SK-N-SH treated with all-trans-retinoic acid at 6 μM for 48 hours (cell line): ENCODE results near the gene KATNAL1.

ENCODE experiments used
- ARNTL ChIP-seq: fragments of 450-650 bp; formaldehyde crosslinking; IDR thresholded peaks from 2 replicates; pipeline ENCODE4 v1.5.0; 2020; ENCODE audit warnings: low read depth, mild to moderate bottlenecking, moderate library complexity, borderline replicate concordance
- ESRRG ChIP-seq: fragments of 250-450 bp; sonication (Bioruptor Pico); IDR thresholded peaks from 2 replicates; pipeline ENCODE4 v1.6.1; 2021; ENCODE audit warnings: mild to moderate bottlenecking
- GLIS3 ChIP-seq: fragments of 250-450 bp; sonication (Bioruptor Pico); IDR thresholded peaks from 2 replicates; pipeline ENCODE4 v1.5.0; 2020; ENCODE audit warnings: mild to moderate bottlenecking, moderate library complexity
- ISL1 ChIP-seq: fragments of 250-450 bp; sonication (Bioruptor Pico); IDR thresholded peaks from 2 replicates; pipeline ENCODE4 v2.1.2; 2022; ENCODE audit warnings: mild to moderate bottlenecking, moderate library complexity
- RARB ChIP-seq: fragments of 250-450 bp; sonication (Bioruptor Pico); IDR thresholded peaks from 2 replicates; pipeline ENCODE4 v1.8.0; 2021; ENCODE audit warnings: mild to moderate bottlenecking, moderate library complexity
- TCF4 ChIP-seq: fragments of 250-450 bp; sonication (Bioruptor Pico); IDR thresholded peaks from 2 replicates; pipeline ENCODE4 v1.8.0; 2021; ENCODE audit warnings: mild to moderate bottlenecking, moderate library complexity, borderline replicate concordance
- ZFP30 ChIP-seq: fragments of 450-650 bp; formaldehyde crosslinking; IDR thresholded peaks from 2 replicates; pipeline ENCODE4 v1.5.0; 2022; ENCODE audit warnings: mild to moderate bottlenecking, moderate library complexity
- ZNF565 ChIP-seq: fragments of 450-650 bp; formaldehyde crosslinking; conservative IDR thresholded peaks from 2 replicates; pipeline ENCODE4 v1.5.0; 2020; ENCODE audit warnings: low read depth, mild to moderate bottlenecking, moderate library complexity
- ZNF70 ChIP-seq: fragments of 450-650 bp; formaldehyde crosslinking; IDR thresholded peaks from 2 replicates; pipeline ENCODE4 v1.5.0; 2020; ENCODE audit warnings: mild to moderate bottlenecking, moderate library complexity
- TF ChIP-seq, protein P1 (sequence below): fragments of 250-450 bp; sonication (Bioruptor Pico); IDR thresholded peaks from 2 replicates; pipeline ENCODE4 v1.5.0; 2020; ENCODE audit warnings: mild to moderate bottlenecking, moderate library complexity
- TF ChIP-seq, protein P2 (sequence below): fragments of 250-450 bp; sonication (Bioruptor Pico); IDR thresholded peaks from 2 replicates; pipeline ENCODE4 v1.5.1; 2020; ENCODE audit warnings: low read depth, mild to moderate bottlenecking, moderate library complexity
- TF ChIP-seq, protein P3 (sequence below): fragments of 250-450 bp; sonication (Bioruptor Pico); IDR thresholded peaks from 2 replicates; pipeline ENCODE4 v1.8.0; 2020; ENCODE audit warnings: mild to moderate bottlenecking, moderate library complexity, borderline replicate concordance

DNA sequence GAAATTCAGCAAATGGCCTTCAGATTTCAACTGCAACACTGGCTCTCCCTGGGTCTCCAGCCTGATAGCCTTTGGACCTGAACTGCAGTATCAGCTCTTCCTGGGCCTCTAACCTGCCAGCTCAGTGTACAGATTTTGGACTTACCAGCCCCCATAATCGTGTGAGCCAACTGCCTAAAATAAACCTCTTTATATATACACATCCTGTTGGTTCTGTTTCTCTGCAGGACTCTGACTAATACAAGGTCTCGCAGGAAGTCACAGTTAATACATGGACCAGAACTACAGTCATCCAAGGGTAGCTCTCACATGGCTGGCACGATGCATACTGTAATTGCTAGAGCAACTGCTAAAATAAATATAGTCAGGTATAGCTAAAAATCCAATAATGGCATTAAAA is 85.1 kb downstream of the KATNAL1 start:
- TF ChIP-seq TCF4 (CRISPR knock-in tag) (no peak), ISL1 (no peak), ZNF70 (no peak), RARB (CRISPR knock-in tag) (no peak), ZFP30 (CRISPR knock-in tag) (no peak), ARNTL (no peak), GLIS3 (CRISPR knock-in tag) (no peak), ZNF565 (CRISPR knock-in tag) (no peak), ESRRG (CRISPR knock-in tag) (no peak)
- TF ChIP-seq, protein P1, sequence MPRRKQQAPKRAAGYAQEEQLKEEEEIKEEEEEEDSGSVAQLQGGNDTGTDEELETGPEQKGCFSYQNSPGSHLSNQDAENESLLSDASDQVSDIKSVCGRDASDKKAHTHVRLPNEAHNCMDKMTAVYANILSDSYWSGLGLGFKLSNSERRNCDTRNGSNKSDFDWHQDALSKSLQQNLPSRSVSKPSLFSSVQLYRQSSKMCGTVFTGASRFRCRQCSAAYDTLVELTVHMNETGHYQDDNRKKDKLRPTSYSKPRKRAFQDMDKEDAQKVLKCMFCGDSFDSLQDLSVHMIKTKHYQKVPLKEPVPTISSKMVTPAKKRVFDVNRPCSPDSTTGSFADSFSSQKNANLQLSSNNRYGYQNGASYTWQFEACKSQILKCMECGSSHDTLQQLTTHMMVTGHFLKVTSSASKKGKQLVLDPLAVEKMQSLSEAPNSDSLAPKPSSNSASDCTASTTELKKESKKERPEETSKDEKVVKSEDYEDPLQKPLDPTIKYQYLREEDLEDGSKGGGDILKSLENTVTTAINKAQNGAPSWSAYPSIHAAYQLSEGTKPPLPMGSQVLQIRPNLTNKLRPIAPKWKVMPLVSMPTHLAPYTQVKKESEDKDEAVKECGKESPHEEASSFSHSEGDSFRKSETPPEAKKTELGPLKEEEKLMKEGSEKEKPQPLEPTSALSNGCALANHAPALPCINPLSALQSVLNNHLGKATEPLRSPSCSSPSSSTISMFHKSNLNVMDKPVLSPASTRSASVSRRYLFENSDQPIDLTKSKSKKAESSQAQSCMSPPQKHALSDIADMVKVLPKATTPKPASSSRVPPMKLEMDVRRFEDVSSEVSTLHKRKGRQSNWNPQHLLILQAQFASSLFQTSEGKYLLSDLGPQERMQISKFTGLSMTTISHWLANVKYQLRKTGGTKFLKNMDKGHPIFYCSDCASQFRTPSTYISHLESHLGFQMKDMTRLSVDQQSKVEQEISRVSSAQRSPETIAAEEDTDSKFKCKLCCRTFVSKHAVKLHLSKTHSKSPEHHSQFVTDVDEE = no peak
- TF ChIP-seq, protein P2, sequence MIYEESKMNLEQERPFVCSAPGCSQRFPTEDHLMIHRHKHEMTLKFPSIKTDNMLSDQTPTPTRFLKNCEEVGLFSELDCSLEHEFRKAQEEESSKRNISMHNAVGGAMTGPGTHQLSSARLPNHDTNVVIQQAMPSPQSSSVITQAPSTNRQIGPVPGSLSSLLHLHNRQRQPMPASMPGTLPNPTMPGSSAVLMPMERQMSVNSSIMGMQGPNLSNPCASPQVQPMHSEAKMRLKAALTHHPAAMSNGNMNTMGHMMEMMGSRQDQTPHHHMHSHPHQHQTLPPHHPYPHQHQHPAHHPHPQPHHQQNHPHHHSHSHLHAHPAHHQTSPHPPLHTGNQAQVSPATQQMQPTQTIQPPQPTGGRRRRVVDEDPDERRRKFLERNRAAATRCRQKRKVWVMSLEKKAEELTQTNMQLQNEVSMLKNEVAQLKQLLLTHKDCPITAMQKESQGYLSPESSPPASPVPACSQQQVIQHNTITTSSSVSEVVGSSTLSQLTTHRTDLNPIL (CRISPR knock-in tag) = no peak
- TF ChIP-seq, protein P3, sequence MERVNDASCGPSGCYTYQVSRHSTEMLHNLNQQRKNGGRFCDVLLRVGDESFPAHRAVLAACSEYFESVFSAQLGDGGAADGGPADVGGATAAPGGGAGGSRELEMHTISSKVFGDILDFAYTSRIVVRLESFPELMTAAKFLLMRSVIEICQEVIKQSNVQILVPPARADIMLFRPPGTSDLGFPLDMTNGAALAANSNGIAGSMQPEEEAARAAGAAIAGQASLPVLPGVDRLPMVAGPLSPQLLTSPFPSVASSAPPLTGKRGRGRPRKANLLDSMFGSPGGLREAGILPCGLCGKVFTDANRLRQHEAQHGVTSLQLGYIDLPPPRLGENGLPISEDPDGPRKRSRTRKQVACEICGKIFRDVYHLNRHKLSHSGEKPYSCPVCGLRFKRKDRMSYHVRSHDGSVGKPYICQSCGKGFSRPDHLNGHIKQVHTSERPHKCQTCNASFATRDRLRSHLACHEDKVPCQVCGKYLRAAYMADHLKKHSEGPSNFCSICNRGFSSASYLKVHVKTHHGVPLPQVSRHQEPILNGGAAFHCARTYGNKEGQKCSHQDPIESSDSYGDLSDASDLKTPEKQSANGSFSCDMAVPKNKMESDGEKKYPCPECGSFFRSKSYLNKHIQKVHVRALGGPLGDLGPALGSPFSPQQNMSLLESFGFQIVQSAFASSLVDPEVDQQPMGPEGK (CRISPR knock-in tag) = no peak
